ENCODE results near the gene MAB21L4. TPM values are rescaled to one million over a fixed set of nuclear protein-coding genes. Genes with fewer than 3 reads are reported as not detected.

Gene MAB21L4
- total RNA-seq, 2 donors from 2014 or later = not detected

DNA sequence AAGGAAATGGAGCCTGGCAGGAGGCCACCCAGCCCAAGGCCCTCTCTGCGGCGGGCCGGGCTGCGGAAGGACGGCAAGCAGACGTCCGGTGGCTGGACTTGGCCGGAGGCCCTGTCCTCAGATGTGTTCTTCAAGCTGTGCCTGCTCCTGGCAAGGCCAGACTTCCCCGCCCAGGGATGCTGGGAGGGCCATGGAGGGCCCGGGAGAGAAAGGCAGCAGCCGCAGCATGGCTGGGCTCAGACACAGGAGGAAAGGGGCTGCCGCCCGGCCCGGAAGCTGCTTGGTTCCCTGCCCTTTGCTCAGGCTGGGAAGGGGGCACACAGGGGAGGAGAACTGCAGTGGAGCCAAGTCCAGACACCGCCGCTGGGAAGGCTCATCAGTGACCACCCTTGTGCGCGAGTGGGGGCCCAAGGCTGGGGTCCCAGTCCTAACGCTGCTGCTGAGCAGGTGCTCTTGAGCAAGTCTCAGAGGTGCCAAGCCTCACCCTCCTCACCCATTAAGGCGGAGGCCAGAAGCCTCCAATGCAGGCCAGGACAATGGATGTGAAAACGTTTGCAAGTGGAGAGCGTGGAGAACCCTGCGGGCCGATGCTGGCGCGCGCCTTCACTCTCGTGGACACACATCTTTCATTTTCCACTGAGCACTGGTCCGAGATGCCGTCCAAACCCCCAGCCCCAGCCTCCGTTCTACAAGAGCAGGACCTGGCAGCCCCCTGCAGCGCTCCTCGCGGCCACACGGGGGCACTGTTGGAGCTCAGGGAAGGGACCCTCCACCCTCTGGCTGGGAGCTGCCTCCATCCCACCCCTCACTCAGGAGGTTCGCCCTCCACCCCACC, 18.1 kb upstream of the MAB21L4 start:
- H3K4me1 ChIP-seq (ENCODE audit: control insufficient read depth in 1 of 2, low read depth in 2 of 2) = peaks cover 12 to 25% of the 10 kb centered on the region in 2 donors
- H3K9me3 ChIP-seq = no peaks in the 10 kb centered on the region
- ATAC-seq (ENCODE audit: insufficient number of reproducible peaks, low FRiP score, low read depth) (no peak), DNase-seq (ENCODE audit: low spot score) (no peak)
- H3K36me3 ChIP-seq = no peaks in the 10 kb centered on the region
- H3K27ac ChIP-seq = no peak overlapping the region
- H3K27me3 ChIP-seq (replicated peaks; ENCODE audit: insufficient read depth) = no peaks in the 10 kb centered on the region
- H3K4me3 ChIP-seq = peak overlapping the region; percentile 4
- TF ChIP-seq, protein P1, sequence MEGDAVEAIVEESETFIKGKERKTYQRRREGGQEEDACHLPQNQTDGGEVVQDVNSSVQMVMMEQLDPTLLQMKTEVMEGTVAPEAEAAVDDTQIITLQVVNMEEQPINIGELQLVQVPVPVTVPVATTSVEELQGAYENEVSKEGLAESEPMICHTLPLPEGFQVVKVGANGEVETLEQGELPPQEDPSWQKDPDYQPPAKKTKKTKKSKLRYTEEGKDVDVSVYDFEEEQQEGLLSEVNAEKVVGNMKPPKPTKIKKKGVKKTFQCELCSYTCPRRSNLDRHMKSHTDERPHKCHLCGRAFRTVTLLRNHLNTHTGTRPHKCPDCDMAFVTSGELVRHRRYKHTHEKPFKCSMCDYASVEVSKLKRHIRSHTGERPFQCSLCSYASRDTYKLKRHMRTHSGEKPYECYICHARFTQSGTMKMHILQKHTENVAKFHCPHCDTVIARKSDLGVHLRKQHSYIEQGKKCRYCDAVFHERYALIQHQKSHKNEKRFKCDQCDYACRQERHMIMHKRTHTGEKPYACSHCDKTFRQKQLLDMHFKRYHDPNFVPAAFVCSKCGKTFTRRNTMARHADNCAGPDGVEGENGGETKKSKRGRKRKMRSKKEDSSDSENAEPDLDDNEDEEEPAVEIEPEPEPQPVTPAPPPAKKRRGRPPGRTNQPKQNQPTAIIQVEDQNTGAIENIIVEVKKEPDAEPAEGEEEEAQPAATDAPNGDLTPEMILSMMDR (IDR thresholded peaks at IDR 0.05) = peak; percentile 90

DNA sequence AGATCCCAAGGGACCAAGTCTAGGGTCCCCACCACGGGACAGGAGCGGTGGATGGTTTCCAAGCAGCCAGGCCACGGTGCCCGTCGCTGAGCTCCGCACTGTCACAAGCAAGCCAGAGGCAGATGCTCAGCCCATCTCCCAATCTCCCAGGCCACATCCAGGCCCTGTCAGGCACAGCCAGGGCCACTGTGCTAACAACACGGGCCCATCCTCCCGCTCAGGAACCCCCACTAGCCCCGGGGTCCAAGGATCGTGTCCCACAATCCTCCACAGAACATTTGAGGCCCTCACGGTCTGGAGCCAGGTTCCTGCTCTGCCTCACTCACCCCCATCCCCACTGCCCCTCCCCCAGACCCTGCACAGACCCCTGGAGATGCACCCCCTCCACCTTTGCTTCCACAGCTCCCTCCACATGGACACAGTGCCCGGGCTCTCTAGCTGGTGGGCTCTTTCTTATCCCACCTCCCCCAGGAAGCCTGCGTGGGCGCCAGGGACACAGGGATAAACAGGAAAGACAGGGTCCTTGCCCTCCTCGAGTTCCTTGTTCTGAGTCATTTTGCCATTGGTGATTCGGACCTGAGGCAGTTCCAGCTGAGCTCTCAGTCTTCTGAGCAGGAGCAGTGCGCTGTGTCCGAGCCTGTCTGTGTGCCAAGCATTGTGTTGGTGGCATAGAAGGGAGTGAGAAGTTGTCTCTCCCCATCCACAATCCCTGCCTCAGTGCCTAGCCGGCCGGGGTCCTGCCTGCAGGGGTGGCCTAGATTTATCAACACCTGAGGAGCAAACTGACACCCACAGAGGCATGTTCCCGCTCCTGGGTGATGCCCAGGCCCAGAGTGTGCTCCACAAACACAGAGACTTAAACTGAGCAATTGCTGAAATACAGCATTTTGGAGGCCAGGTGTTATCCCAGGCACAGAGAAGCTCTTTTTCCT, 17.2 kb upstream of the MAB21L4 start:
- Histone ChIP-seq H3K27ac (no peak overlapping the region), H3K27me3 (replicated peaks; ENCODE audit: insufficient read depth) (no peaks in the 10 kb centered on the region), H3K4me1 (ENCODE audit: control insufficient read depth in 1 of 2, low read depth in 2 of 2) (peaks cover 12 to 25% of the 10 kb centered on the region in 2 donors), H3K36me3 (no peaks in the 10 kb centered on the region), H3K4me3 (no peak overlapping the region), H3K9me3 (no peaks in the 10 kb centered on the region)
- TF ChIP-seq, protein P1 (IDR thresholded peaks at IDR 0.05) = no peak
- DNase-seq (ENCODE audit: low spot score) (no peak), ATAC-seq (ENCODE audit: insufficient number of reproducible peaks, low FRiP score, low read depth) (no peak)

DNA sequence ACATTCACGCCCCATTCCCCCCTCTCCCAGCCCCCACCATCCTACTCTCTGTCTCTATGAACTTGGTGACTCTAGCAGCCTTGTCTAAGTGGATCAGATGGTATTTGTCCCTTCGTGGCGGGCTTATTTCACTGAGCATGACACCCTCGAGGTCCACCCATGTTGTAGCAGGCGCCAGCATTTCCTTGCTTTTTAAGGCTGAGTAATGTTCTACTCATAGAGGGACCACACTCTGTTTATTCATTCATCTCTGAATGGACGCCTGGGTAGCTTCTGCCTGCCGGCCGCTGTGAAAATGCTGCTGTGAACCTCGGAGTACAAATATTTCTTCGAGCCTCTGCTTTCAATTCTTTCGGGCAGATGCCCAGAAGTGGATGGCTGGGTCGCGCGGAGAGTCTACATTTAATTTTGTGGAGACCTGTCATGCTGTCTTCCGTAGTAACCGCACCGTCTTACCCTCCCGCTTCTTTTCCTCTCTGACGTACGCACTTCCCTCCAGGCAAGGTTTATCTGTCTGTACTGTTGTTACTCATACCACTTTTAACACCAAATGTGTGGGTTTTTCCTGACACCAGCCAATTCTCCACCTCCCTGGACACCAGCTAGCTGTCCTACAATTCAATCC, 15.8 kb upstream of the MAB21L4 start:
- Histone ChIP-seq H3K27ac (no peak overlapping the region), H3K36me3 (no peaks in the 10 kb centered on the region), H3K4me1 (ENCODE audit: control insufficient read depth in 1 of 2, low read depth in 2 of 2) (peaks cover 12 to 17% of the 10 kb centered on the region in 2 donors), H3K27me3 (replicated peaks; ENCODE audit: insufficient read depth) (no peaks in the 10 kb centered on the region), H3K9me3 (no peaks in the 10 kb centered on the region), H3K4me3 (no peak overlapping the region)
- ATAC-seq (ENCODE audit: insufficient number of reproducible peaks, low FRiP score, low read depth) = no peak
- TF ChIP-seq, protein P1 (IDR thresholded peaks at IDR 0.05) = no peak
- DNase-seq (ENCODE audit: low spot score) = no peak

DNA sequence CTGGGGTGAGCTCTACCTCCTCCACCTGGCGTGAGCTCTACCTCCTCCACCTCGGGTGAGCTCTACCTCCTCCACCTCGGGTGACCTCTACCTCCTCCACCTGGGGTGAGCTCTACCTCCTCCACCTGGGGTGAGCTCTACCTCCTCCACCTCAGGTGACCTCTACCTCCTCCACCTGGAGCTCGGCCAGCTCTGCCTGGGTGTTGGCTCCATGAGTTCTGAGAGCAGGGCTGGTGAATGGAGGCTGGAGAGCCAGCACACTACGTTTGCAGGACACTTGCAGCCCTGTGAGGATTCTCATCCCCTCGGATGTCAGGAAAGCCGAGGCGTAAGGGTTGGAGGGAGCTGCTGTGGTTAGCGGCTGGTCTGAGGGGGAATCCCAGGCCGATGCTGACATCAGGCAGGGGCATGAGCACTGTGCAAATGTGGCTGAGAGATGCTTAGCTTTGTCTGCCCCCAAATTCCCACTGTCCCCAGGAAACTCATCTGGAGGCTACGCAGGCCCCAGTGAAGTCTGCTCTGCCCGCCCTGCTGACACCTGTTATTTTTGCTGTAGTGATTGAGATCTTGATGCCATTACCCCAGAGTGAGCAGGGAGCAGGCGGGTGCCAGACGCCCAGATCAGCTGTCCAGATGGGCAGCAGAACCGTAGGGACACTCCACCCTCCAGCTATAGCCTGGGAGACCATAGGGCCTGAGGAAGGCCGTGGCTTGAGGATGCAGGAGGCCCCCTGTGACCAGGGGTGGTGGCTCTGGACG, 13.4 kb upstream of the MAB21L4 start:
- Histone ChIP-seq H3K36me3 (no peaks in the 10 kb centered on the region), H3K4me1 (ENCODE audit: control insufficient read depth in 1 of 2, low read depth in 2 of 2) (peaks cover 6 to 12% of the 10 kb centered on the region in 2 donors), H3K9me3 (no peaks in the 10 kb centered on the region), H3K27me3 (replicated peaks; ENCODE audit: insufficient read depth) (no peaks in the 10 kb centered on the region), H3K4me3 (no peak overlapping the region), H3K27ac (no peak overlapping the region)
- TF ChIP-seq, protein P1 (IDR thresholded peaks at IDR 0.05) = no peak
- DNase-seq (ENCODE audit: low spot score) (no peak), ATAC-seq (ENCODE audit: insufficient number of reproducible peaks, low FRiP score, low read depth) (no peak)

Data from thoracic aorta (tissue), 2 donors.